GM19351 (cell line): ENCODE data around the gene SLC35B3.
"Not testable (repeated sequence)": the region's sequence is repeated elsewhere in the genome, so short reads cannot be mapped to it uniquely, and the experiment has no call there.

Experiments
- ATAC-seq: cut with Tn5 transposase; IDR thresholded peaks from one replicate; pipeline ENCODE4 v1.9.1; 2021; ENCODE audit warnings: mild to moderate bottlenecking, moderate library complexity; ENCODE audit not compliant: unreplicated experiment

SLC35B3 gene

DNA sequence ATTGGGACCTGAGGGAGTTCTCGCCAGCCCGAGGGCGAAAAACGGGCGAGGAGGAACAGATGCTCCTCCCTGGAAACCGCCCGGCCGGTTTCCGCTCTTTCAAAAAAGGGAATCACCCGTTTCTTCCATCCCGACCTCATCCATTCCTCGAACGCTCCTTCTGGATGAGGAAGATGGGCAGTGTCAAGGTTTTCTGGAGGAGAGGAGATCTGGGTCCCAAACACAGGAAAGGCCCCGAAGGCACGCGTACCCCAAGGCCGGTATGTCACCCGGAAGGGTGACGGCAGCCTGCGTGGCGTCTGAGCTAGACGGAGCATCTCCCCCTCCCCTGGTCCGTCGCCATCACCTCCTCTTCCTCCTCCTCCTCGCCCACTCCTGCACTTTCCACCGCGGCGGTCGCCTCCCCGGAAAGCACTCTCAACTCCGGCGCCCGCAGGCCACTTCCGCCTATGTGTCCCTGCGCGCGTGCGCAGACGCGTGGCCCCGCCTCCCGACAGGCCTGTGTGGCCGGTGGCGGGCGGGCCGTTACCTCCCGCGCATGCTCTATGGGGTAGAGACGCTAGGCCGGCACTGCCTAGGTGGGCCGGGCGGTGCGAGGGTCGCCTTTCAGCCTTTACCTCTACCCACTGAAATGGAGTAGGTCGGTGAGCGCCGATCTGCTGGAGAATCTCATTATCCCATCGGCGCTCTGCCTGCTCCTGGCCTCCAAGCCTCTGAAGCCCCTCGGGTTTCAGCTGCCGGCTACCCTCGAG, at the start of gene SLC35B3:
TSS of gene SLC35B3 (minus strand) at position 453 of the 752 bp plus-strand sequence.
- peak; percentile 92 for ATAC-seq

GRCh38 chr6:8483650-8484049, 48.3 kb upstream of the SLC35B3 start:
- ATAC-seq = no peak

- no peak for ATAC-seq
Measured at GRCh38 chr6:8481727-8482126, 46.4 kb upstream of the SLC35B3 start.

DNA sequence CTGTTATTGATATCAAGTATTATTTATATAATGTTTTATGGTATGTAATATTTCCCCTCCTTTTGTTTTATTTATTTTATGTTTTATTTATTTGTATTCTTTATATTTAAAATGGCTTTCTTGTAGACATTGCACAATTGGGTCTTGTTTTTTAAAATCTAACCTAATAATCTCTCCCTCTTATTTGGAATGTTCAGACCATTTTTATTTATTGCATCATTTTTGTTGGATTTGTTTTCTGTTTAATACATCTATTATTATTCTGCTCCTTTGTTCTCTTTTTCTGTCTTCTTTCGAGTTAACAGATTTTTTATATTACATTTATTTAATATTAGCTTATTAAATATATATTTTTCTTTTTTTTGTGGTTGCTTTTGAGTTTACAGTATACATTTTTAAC, 43.1 kb upstream of the SLC35B3 start:
- no peak for ATAC-seq

DNA sequence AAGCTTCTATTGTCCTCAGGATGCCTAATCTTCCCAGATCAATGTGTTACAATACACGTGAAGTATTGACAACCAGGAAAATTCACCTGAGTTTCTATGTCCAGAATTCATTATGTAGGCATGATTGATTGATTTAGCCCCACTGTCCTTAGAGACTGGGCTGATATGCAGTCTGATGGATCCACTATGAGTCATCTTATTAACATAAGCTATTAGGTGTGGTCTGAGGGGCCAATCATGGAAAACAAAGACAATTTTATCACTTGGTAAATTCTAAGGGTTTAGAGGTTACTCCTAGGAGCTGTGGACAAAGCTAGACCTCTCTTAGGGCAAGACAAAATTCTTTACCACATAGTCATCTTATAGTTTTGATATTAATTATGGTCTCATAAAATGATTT, 41.3 kb upstream of the SLC35B3 start:
- ATAC-seq = no peak

DNA sequence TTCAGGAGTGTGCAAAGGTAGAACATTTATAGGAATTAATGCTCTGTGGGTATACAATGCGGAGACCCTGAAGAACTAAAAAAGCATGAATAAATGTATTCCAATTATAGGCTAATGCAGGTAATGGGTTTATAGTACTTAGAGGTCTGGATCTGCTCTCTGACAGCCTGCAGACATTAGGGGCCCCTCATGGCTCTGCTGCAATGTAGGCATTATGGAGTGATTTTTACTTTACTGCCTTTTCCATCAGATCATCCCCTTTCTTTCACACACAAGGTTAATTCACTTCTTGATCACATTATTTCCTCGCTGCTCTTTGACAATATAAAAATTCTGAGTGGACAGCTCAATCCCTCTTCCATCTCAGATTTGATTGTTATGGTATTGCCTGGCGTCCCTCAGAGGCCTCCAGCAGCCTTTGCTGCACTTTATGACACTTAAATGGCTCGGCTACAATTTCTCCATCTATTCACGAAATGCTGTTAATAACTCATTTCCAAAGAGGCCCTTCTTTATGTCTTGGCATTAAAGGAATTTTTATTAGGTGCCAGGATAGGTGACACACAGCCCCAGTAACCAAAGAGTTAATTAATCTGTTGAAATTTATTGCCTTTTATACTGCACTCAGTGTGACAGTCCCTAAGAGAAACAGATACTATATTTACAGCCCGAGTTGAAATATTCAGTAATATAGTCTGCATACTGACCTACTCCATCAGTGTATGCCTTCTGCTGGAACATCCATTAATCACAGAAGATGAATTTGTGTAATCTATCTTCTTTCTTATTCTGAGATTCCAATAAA, 33.4 kb upstream of the SLC35B3 start:
- ATAC-seq = no peak

DNA sequence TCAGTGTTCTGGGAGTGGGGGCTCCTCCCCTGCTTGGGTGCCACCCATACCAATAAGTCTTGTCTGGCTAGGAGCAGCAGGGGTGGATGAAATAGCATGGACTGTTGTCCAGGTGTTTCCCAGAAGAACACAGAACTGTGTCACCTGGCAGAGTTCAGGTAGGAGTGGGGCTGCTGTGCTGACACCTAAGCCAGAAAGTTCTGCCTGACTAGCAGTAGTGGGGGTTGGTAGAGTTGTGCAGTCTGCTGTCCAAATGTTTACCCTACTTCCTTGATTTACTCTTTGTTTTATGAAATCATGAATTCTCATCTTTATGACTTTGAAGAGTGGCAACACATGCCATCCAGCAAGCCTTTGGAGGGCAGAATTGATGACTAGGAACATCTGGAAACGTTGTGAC, 27.3 kb upstream of the SLC35B3 start:
- ATAC-seq = no peak

GRCh38 chr6:8462169-8462568, 26.8 kb upstream of the SLC35B3 start:
- ATAC-seq = no peak

DNA sequence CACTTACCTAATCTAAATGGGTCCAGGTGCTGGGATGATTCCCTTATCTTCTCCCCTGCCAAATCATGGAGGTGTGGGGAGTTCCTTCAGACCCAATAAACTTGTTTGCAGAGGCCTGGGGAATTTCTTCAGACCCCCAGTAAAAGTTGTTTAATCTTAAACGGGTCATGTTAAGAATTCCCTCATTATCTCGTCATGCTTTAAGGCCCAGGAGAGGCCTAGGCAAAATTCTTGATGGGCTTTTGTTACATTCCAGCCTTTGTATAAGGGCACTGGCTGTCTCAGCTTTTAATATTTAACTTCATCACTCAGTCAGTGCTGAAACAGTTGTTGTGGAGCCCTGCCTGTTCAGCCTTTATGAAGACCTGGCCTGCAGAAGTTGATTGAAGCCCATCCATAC, 11.0 kb upstream of the SLC35B3 start:
- ATAC-seq = no peak

GRCh38 chr6:8445930-8446329, 10.6 kb upstream of the SLC35B3 start:
- ATAC-seq = not testable (repeated sequence)

- ATAC-seq = no peak
Measured at GRCh38 chr6:8442150-8442549, 6.8 kb upstream of the SLC35B3 start.

DNA sequence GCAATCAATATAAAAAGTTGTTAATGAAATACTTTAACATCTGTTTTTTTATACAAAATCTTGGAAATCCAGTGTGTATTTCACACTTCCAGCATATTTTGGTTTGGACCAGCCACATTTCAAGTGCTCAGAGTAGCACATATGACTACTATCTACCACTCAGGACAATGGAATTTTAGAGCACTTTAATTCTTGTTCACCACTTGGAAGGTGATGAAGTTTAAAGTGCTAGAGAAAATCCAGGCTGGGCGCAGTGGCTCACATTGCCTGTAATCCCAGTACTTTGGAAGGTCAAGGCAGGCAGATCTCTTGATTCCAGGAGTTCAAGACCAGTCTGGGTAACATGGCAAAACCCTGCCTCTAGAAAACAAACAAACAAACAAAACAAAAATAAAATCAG, 6.1 kb upstream of the SLC35B3 start:
- ATAC-seq = no peak

DNA sequence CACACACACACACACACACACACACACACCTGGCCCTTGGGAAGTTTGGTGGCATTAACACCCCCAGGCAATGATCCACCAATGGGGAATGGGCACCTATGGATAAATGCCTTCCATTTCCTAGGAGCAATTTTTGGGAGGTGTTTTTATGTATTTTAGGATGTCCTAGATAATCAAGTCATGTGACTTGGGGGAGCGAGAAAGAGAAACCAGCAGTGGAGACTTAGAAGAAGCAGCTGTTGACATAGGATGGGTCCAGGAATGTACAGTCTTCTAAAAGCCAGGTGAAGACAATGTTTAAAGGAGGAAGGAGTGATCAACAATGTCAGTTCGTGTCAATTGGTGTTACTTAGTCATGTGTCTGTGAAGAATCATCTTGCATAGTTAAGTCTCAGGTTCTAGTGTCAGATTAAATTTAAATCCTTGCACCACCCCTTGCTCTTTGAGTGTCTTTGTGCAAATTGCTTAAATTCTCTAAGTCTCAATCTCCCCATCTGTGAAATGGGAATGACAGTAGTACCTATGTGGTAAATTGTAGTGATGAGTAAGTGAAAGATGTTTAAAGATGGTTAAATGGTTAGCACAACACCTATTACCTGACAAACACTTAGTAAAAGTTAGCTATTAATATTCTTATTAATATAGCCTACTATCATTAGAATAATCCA, 4.4 kb upstream of the SLC35B3 start:
- no peak for ATAC-seq

DNA sequence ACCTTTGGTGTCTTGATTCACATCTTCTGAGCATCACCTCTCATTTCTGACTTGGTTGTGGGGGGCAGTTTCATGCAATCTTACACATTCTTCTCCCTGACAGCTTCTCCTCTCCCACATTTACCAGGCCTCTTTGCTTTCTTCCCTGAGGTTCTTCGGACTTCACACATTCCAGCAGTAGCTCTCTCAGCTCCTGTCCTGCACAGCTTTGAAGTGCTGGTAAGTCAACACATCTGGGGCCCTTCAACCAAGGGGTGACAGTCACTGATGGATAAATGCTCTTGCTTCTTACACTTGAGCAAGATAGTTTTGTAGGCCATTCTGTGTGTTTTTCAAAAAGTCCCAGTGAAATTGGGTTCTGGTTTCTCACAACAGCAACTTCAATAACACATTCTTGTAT, 2.5 kb upstream of the SLC35B3 start:
- ATAC-seq = no peak

GRCh38 chr6:8436966-8437365, 1.6 kb upstream of the SLC35B3 start:
- no peak for ATAC-seq

GRCh38 chr6:8435845-8436168, 462 bp upstream of the SLC35B3 start:
- peak; percentile 0 for ATAC-seq

- peak; percentile 14 for ATAC-seq
Measured at GRCh38 chr6:8434727-8435092, 635 bp downstream of the SLC35B3 start.

- ATAC-seq = no peak
Measured at GRCh38 chr6:8432614-8433013, 2.7 kb downstream of the SLC35B3 start.

GRCh38 chr6:8429821-8430220, 5.5 kb downstream of the SLC35B3 start:
- ATAC-seq = no peak

- ATAC-seq = not testable (repeated sequence)
Measured at GRCh38 chr6:8426544-8426943, 8.8 kb downstream of the SLC35B3 start.

DNA sequence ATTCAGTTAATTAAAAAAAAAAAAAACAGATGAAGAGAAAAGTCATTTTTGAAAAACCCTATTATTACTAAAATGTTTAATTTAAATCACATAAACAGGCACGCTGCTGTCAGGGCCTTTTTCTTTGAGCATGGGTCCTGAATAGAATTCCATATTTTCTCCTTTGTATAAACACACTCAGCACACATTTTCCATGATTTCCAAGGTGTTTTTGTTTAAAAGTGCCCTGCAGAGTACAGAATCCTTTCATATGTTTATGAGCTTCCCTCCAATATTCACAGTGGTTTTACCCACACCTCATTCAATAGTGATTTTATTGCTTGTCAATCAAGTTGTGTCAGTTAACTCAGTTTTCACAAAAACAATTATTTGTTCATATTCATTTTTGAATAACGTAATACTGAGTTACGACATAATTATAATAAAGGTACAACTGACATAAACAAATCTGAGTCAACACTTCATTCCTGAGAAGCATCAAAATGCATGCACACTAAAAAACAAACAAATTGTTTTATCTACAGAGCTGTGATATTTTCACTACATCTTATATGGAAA, 15.2 kb downstream of the SLC35B3 start:
- no peak for ATAC-seq

GRCh38 chr6:8415913-8416312, 19.4 kb downstream of the SLC35B3 start:
- no peak for ATAC-seq
